HG03139 (cell line): ENCODE data around the gene NFE2L3.
A peak's percentile ranks its signal among the peaks of the same experiment; 100 is the strongest.
"Not testable (repeated sequence)": the region's sequence is repeated elsewhere in the genome, so short reads cannot be mapped to it uniquely, and the experiment has no call there.

Experiments used
- ATAC-seq: cut with Tn5 transposase; IDR thresholded peaks from one replicate; pipeline ENCODE4 v1.9.1; 2021; ENCODE audit not compliant: unreplicated experiment

Gene NFE2L3

GRCh38 chr7:26167303-26167934, 15.4 kb downstream of the NFE2L3 start:
- ATAC-seq, result peak; percentile 76

GRCh38 chr7:26168458-26169023, 16.5 kb downstream of the NFE2L3 start:
- ATAC-seq, result no peak

- ATAC-seq, result no peak
These were observed 17.3 kb downstream of the NFE2L3 start for GRCh38 chr7:26169271-26169670.

- no peak for ATAC-seq
These were observed 18.7 kb downstream of the NFE2L3 start for GRCh38 chr7:26170663-26171062.

- ATAC-seq, result no peak
These were observed 19.6 kb downstream of the NFE2L3 start for GRCh38 chr7:26171601-26172000.

GRCh38 chr7:26172048-26172447, 20.1 kb downstream of the NFE2L3 start:
- ATAC-seq, result no peak

- not testable (repeated sequence) for ATAC-seq
These were observed 23.9 kb downstream of the NFE2L3 start for GRCh38 chr7:26175903-26176302.

GRCh38 chr7:26176696-26177095, 24.7 kb downstream of the NFE2L3 start:
- ATAC-seq, result not testable (repeated sequence)

- ATAC-seq, result not testable (repeated sequence)
These were observed 25.3 kb downstream of the NFE2L3 start for GRCh38 chr7:26177269-26177668.

GRCh38 chr7:26178272-26178960, 26.4 kb downstream of the NFE2L3 start:
- ATAC-seq, result no peak

GRCh38 chr7:26179422-26179821, 27.4 kb downstream of the NFE2L3 start:
- ATAC-seq, result no peak

- no peak for ATAC-seq
These were observed 28.0 kb downstream of the NFE2L3 start for GRCh38 chr7:26179826-26180497.

GRCh38 chr7:26180792-26181198, 28.8 kb downstream of the NFE2L3 start:
- no peak for ATAC-seq

GRCh38 chr7:26181474-26182227, 29.7 kb downstream of the NFE2L3 start:
- ATAC-seq, result no peak

GRCh38 chr7:26182283-26182682, 30.3 kb downstream of the NFE2L3 start:
- ATAC-seq, result no peak

- no peak for ATAC-seq
These were observed 30.7 kb downstream of the NFE2L3 start for GRCh38 chr7:26182706-26183105.

GRCh38 chr7:26183545-26184280, 31.7 kb downstream of the NFE2L3 start:
- ATAC-seq, result no peak

GRCh38 chr7:26184281-26185101, 32.5 kb downstream of the NFE2L3 start:
- ATAC-seq, result not testable (repeated sequence)

- ATAC-seq, result no peak
These were observed 33.3 kb downstream of the NFE2L3 start for GRCh38 chr7:26185131-26185843.
